Peyer's patch (tissue), 4 donors: Measurements from ENCODE around the gene CEMP1.
"Not testable (repeated sequence)": the region's sequence is repeated elsewhere in the genome, so short reads cannot be mapped to it uniquely, and the experiment has no call there.

Source experiments
- CTCF ChIP-seq, 6 experiments: fragments of 450-650 bp in 4 of 6; fragments of 200-600 bp in 2 of 6; sonication (generic) in 1 of 6; IDR thresholded peaks; one replicate each; pipeline ENCODE4 v1.5.1; 2017 to 2019; ENCODE audit warnings: antibody characterized with exemption in 6 of 6, mild to moderate bottlenecking in 3 of 6, moderate library complexity in 1 of 6
- POLR2A ChIP-seq, 2 donors: fragments of 450-650 bp; IDR thresholded peaks; one replicate each; pipeline ENCODE4 v1.5.1; 2017; ENCODE audit warnings: antibody characterized with exemption in 2 of 2, mild to moderate bottlenecking in 2 of 2, moderate library complexity in 2 of 2

DNA sequence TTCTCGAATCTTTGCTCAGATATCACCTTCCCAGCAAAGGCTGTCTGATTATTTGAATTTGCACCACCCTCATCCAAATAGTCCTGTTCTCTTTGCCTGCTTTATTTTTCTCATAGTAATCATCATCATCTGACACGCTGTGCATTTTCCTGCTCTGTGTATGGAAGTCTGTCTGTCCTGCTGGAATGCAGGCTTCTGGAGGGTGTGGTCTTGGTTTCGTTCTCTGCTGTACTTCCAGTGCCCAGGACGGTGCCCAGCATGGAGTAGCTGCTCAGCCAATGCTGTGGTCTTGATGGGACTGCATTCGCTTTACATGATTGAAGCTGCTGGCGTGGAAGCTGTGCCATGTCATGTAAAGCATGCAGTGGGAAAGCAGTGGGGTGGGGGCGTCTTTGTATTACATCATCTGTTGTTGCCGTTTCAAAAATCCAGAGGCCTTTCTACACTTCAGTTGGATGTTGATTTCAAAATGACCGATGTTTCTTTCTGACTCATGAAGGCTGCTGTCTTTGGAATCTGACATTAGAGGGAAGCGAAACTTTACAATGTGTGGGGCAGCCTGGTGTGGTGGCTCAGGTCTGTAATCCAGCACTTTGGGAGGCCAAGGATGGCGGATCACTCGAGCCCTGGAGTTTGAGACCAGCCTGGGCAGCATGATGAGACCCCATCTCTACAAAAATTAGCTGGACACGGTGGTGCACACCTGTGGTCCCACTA, 23.7 kb upstream of the CEMP1 start:
- TF ChIP-seq CTCF, POLR2A (IDR thresholded peaks at IDR 0.05): not testable (repeated sequence)
